Vagina (tissue), 2 donors: ENCODE measurements around the gene HOPX. TPM values are rescaled to one million over a fixed set of nuclear protein-coding genes. Genes with fewer than 3 reads are reported as not detected.

ENCODE experiments used
- DNase-seq, 2 donors: peaks; one replicate each; pipeline ENCODE4 v3.0.0-alpha.2; 2017; ENCODE audit errors: extremely low spot score in 2 of 2
- H3K27ac ChIP-seq: fragments of 200-600 bp; sonication (generic); one replicate; pipeline ENCODE4 v1.5.1; 2019
- H3K27me3 ChIP-seq: fragments of 200-600 bp; sonication (generic); one replicate; pipeline ENCODE4 v1.5.1; 2019
- H3K36me3 ChIP-seq, 2 donors: fragments of 200-600 bp; sonication (generic); one replicate each; pipeline ENCODE4 v1.5.1; 2017 to 2019
- H3K4me1 ChIP-seq: fragments of 200-600 bp; sonication (generic); one replicate; pipeline ENCODE4 v1.5.1; 2019
- H3K4me3 ChIP-seq, 2 donors: fragments of 200-600 bp; sonication (generic); 1 replicate in 1 of 2; 2 replicates in 1 of 2; pipeline ENCODE4 v1.5.1; 2016 to 2019
- H3K9me3 ChIP-seq: fragments of 200-600 bp; sonication (generic); one replicate; pipeline ENCODE4 v1.5.1; 2019
- POLR2A ChIP-seq, 2 donors: fragments of 450-650 bp; IDR thresholded peaks; one replicate each; pipeline ENCODE4 v1.6.1; 2017; ENCODE audit warnings: antibody characterized with exemption in 2 of 2, mild to moderate bottlenecking in 2 of 2, moderate library complexity in 2 of 2
- POLR2AphosphoS5 ChIP-seq, 2 donors: sonication (generic); formaldehyde crosslinking; IDR thresholded peaks; one replicate each; pipeline ENCODE4 v1.9.0; 2017; ENCODE audit warnings: antibody characterized with exemption in 2 of 2, mild to moderate bottlenecking in 2 of 2, low read depth in 1 of 2; ENCODE audit not compliant: insufficient read depth in 1 of 2
- intact Hi-C: fragments of 100-400 bp; cut with DNase I; formaldehyde crosslinking; loops from one replicate; pipeline ENCODE4 v1.15.1; 2023
- total RNA-seq: library from RNA; depleted of rRNA; stranded (reverse); fragments of >200 nt; gene quantifications from one replicate; pipeline ENCODE4 v1.2.3, GENCODE V29; 2016
- TF ChIP-seq, protein P1 (sequence below), 3 experiments: fragments of 450-650 bp in 2 of 3; fragments of 200-600 bp in 1 of 3; sonication (generic) in 1 of 3; IDR thresholded peaks; one replicate each; pipeline ENCODE4 v1.5.1; 2017 to 2019; ENCODE audit warnings: antibody characterized with exemption in 3 of 3, mild to moderate bottlenecking in 2 of 3, moderate library complexity in 2 of 3

HOPX gene
- total RNA-seq, 1 donor from 2014 or later, result 112 TPM

DNA sequence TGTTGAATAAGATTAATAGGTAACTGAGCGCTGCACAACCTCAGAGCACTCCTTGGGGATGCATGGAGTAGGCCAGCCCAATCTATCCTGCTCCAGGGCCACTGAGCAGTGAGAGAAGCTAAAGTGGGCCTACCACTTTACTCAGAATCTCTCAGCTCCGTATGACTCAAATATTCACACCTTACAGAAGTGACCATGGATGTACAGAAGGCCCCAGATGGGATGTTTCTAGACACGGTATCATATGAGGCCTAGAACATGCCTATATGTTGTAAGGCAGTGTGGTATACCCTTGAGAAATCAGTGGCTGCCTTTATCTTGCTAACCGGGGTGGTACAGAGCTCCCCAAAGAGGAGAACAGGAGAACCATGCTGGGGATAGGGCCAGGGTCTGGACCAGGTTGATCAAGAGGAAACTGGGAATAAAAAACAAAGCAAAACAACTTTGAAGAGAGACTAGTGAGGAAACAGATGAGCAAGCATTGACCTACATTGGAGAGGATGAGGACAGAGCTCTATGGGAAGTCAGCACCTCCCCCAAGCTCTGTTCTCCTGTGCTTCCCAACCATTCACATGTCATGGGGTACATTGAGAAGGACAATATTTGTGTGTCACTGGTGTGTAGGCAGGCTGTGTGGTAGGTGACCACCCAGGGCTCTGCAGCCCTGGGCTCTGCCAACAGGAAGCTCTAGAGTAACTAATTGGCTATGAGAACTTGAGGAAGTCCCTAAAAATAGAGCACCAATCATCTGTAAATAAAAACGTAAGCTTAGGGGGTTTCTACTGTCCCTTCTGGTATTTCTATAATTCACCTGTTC lies 31.4 kb downstream of the HOPX start:
- H3K27ac ChIP-seq, result no peak overlapping the region
- intact Hi-C loops, result no loop called here
- TF ChIP-seq, protein P1, sequence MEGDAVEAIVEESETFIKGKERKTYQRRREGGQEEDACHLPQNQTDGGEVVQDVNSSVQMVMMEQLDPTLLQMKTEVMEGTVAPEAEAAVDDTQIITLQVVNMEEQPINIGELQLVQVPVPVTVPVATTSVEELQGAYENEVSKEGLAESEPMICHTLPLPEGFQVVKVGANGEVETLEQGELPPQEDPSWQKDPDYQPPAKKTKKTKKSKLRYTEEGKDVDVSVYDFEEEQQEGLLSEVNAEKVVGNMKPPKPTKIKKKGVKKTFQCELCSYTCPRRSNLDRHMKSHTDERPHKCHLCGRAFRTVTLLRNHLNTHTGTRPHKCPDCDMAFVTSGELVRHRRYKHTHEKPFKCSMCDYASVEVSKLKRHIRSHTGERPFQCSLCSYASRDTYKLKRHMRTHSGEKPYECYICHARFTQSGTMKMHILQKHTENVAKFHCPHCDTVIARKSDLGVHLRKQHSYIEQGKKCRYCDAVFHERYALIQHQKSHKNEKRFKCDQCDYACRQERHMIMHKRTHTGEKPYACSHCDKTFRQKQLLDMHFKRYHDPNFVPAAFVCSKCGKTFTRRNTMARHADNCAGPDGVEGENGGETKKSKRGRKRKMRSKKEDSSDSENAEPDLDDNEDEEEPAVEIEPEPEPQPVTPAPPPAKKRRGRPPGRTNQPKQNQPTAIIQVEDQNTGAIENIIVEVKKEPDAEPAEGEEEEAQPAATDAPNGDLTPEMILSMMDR (IDR thresholded peaks at IDR 0.05), result no peak
- no peak for TF ChIP-seq POLR2AphosphoS5 (IDR thresholded peaks at IDR 0.05; ENCODE audit: insufficient read depth in 1 of 2, low read depth in 1 of 2)
- TF ChIP-seq POLR2A (IDR thresholded peaks at IDR 0.05), result no peak

DNA sequence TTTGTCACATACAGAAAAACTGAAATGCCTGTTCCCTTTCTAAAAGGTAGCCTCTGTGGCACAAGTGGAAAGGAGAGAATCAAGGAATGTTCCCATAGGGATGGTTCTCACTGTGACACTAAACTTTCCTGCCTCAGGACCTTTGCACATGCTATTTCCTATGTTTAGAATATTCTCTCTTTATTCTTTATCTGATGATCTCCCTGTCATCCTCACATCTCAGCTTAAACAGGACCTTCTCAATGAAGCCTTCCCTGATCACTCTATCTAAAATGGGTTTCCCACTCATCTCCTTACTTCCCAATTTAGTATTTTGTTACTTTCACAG lies 32.3 kb downstream of the HOPX start:
- TF ChIP-seq POLR2AphosphoS5 (IDR thresholded peaks at IDR 0.05; ENCODE audit: insufficient read depth in 1 of 2, low read depth in 1 of 2), result no peak
- TF ChIP-seq, protein P1 (IDR thresholded peaks at IDR 0.05), result no peak
- TF ChIP-seq POLR2A (IDR thresholded peaks at IDR 0.05), result no peak
- Histone ChIP-seq H3K27ac (no peak overlapping the region), H3K36me3 (peaks cover 0 to 9% of the 10 kb centered on the region in 2 donors), H3K4me3 (no peak overlapping the region), H3K4me1 (peaks cover 1% of the 10 kb centered on the region), H3K9me3 (no peaks in the 10 kb centered on the region), H3K27me3 (no peaks in the 10 kb centered on the region)
- intact Hi-C loops, result no loop called here
- DNase-seq, result no peak

More for the DNA sequence above, 31.4 kb downstream of the HOPX start:
- Histone ChIP-seq H3K4me1 (peaks cover 10% of the 10 kb centered on the region), H3K9me3 (no peaks in the 10 kb centered on the region), H3K36me3 (peaks cover 0 to 9% of the 10 kb centered on the region in 2 donors), H3K27me3 (no peaks in the 10 kb centered on the region), H3K4me3 (no peak overlapping the region)
- no peak for DNase-seq

DNA sequence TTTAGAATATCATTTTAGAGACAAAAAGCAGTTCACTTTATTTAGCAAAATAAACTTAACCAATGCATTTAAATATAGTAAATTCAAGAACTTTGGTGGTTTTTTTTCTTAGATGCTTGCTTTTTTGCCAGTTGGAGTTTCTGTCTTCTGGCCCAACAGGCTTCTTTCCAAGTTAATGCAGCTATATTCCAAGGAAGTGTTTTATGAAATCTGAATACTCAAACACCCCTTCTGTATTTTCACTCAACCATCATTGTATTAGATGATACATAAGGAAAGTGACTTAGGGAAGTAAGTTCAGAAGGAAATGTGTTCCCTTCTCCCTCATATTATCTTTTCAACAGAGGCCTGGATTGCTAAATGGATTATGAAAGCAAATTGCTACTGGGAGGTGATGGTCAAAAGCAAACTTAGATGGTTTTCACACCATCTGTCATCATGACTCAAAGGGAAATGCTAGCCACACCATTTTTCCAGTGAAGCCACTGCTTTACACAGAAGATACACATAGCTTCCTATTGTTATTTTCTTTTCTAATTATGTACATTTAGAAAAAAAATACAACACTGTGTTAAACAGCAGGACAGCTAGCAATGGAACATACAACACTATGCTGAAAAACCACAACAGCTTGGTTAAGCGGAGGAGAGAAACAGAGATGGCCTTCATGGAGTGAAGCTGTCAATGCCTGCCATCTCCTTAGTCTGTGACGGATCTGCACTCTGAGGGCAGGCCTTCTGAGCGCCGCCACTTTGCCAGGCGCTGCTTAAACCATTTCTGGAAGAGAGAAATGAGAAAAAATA lies 32.9 kb downstream of the HOPX start:
- Histone ChIP-seq H3K27ac (no peak overlapping the region), H3K4me1 (no peaks in the 10 kb centered on the region), H3K27me3 (no peaks in the 10 kb centered on the region), H3K4me3 (no peak overlapping the region), H3K36me3 (peaks cover 0 to 9% of the 10 kb centered on the region in 2 donors), H3K9me3 (no peaks in the 10 kb centered on the region)
- TF ChIP-seq POLR2A (IDR thresholded peaks at IDR 0.05), result no peak
- TF ChIP-seq POLR2AphosphoS5 (IDR thresholded peaks at IDR 0.05; ENCODE audit: insufficient read depth in 1 of 2, low read depth in 1 of 2), result no peak
- TF ChIP-seq, protein P1 (IDR thresholded peaks at IDR 0.05), result no peak
- intact Hi-C loops, result no loop called here
- no peak for DNase-seq

DNA sequence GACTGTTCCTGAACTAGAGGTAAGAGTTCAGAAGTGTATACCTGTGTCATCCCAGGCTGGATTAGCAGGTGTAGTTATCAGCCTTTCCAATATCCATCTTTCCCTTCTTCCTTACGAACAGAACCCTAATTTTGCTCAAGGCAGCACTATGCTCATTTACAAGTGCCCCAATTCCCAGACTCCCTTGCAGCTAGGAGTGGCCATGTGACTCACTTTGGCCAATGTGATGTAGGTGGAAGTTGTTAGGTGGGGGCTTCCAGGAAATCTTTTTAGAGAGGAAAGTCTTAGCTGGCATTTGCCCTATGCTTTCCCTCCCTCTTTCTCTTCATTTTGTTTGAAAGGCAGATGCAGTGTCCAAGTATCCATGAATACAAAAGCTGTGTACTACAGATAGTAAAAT lies 34.8 kb downstream of the HOPX start:
- H3K9me3 ChIP-seq, result no peaks in the 10 kb centered on the region
- no peak overlapping the region for H3K27ac ChIP-seq
- intact Hi-C loops, result no loop called here
- peak in 1 of 2 donors; percentile 20 for DNase-seq
- no peaks in the 10 kb centered on the region for H3K27me3 ChIP-seq
- no peak overlapping the region for H3K4me3 ChIP-seq
- H3K36me3 ChIP-seq, result peaks cover 0 to 9% of the 10 kb centered on the region in 2 donors
- H3K4me1 ChIP-seq, result no peaks in the 10 kb centered on the region
- TF ChIP-seq POLR2AphosphoS5 (IDR thresholded peaks at IDR 0.05; ENCODE audit: insufficient read depth in 1 of 2, low read depth in 1 of 2), result no peak
- TF ChIP-seq, protein P1 (IDR thresholded peaks at IDR 0.05), result no peak
